GM12891 (cell line): Measurements from ENCODE around the gene RNASEH2C.
"Not testable (repeated sequence)": the region's sequence is repeated elsewhere in the genome, so short reads cannot be mapped to it uniquely, and the experiment has no call there.

Experiments used
- POLR2A ChIP-seq: IDR thresholded peaks from 2 replicates; pipeline ENCODE4 v1.6.1; 2011; ENCODE audit warnings: low read depth, low read length, control low read depth
- POLR2AphosphoS5 ChIP-seq: IDR thresholded peaks from 2 replicates; pipeline ENCODE4 v1.6.1; 2011; ENCODE audit warnings: low read depth, low read length, control low read depth

DNA sequence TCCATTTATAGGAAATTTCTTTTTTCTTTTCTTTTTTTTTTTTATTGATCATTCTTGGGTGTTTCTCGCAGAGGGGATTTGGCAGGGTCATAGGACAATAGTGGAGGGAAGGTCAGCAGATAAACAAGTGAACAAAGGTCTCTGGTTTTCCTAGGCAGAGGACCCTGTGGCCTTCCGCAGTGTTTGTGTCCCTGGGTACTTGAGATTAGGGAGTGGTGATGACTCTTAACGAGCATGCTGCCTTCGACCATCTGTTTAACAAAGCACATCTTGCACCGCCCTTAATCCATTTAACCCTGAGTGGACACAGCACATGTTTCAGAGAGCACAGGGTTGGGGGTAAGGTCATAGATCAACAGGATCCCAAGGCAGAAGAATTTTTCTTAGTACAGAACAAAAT, 41.6 kb upstream of the RNASEH2C start:
- TF ChIP-seq POLR2A, POLR2AphosphoS5: not testable (repeated sequence)
